ENCODE data around the gene PLK4. TPM values are rescaled to one million over a fixed set of nuclear protein-coding genes. Genes with fewer than 3 reads are reported as not detected.

Gene PLK4
- total RNA-seq, 1 experiment from 2014 or later: 40.2 TPM

GRCh38 chr4:127844601-127845116 is 36.0 kb upstream of the PLK4 start:
- no peaks in the 10 kb centered on the region for H4K20me1 ChIP-seq (ENCODE audit: control insufficient read depth, insufficient read depth, insufficient read length)
- no peak for DNase-seq
- H3K27me3 ChIP-seq (ENCODE audit: insufficient read depth, low read length): no peaks in the 10 kb centered on the region
- no peak overlapping the region for H3K56ac ChIP-seq (ENCODE audit: insufficient read length, low read depth, low read length)
- H2BK120ac ChIP-seq (ENCODE audit: low read depth, low read length, poor library complexity, severe bottlenecking): no peak overlapping the region
- no peak for TF ChIP-seq CTCF (conservative IDR thresholded peaks at IDR 0.05)
- H3K23me2 ChIP-seq (ENCODE audit: insufficient read length, low read depth, low read length, poor library complexity, severe bottlenecking): no peaks in the 10 kb centered on the region
- H4K91ac ChIP-seq (ENCODE audit: insufficient read length, low read depth, low read length): no peak overlapping the region
- no peak overlapping the region for H3K27ac ChIP-seq (ENCODE audit: insufficient read length, low read depth, low read length)
- no peak overlapping the region for H2BK20ac ChIP-seq (ENCODE audit: low read depth, low read length, poor library complexity, severe bottlenecking)
- H3K18ac ChIP-seq (ENCODE audit: insufficient read length, low read depth, low read length): no peak overlapping the region
- no peaks in the 10 kb centered on the region for H3K79me1 ChIP-seq (ENCODE audit: insufficient read depth, low read depth, low read length, poor library complexity, severe bottlenecking)
- Mint-ChIP-seq H3K9me3 (peaks cover 17 to 19% of the 10 kb centered on the region in 2 experiments), H3K27ac (no peak overlapping the region), H3K27me3 (ENCODE audit: low read depth) (no peaks in the 10 kb centered on the region), H3K4me3 (no peak overlapping the region), H3K36me3 (ENCODE audit: insufficient read depth in 1 of 3, low read depth in 3 of 3) (peaks cover 7 to 34% (median 12%) of the 10 kb centered on the region in 3 experiments), H3K4me1 (peaks cover 41 to 49% of the 10 kb centered on the region in 2 experiments)
- no peak overlapping the region for H3K4ac ChIP-seq (ENCODE audit: low read depth, low read length)
- no peak overlapping the region for H2BK15ac ChIP-seq (ENCODE audit: low read depth, low read length)
- H3K14ac ChIP-seq (ENCODE audit: insufficient read depth, low read length): no peak overlapping the region
- H3T11ph ChIP-seq (ENCODE audit: low read length): no peak overlapping the region
- H2BK5ac ChIP-seq (ENCODE audit: insufficient read length, low read length): no peak overlapping the region
- H3K9me3 ChIP-seq (ENCODE audit: control insufficient read depth, low read depth, low read length): no peaks in the 10 kb centered on the region
- no peak overlapping the region for H2AFZ ChIP-seq (ENCODE audit: low read length)
- H3K79me2 ChIP-seq (ENCODE audit: insufficient read depth, low read length): no peaks in the 10 kb centered on the region
- H3K23ac ChIP-seq (ENCODE audit: insufficient read length, low read depth, low read length): no peak overlapping the region
- no peak overlapping the region for H4K5ac ChIP-seq (ENCODE audit: insufficient read length, low read depth, low read length)
- no peaks in the 10 kb centered on the region; the same call in 1 of the 2 replicates for H3K4me1 ChIP-seq (ENCODE audit: insufficient read depth, low read length)
- no peak overlapping the region for H3K9ac ChIP-seq (ENCODE audit: extremely low read depth, insufficient read length, low read length)
- H2AK5ac ChIP-seq (ENCODE audit: insufficient read length, low read length): no peak overlapping the region
- no peak overlapping the region for H4K8ac ChIP-seq (replicated peaks; ENCODE audit: insufficient read length, low read depth, low read length)
- H3K4me2 ChIP-seq (ENCODE audit: insufficient read depth, insufficient read length, low read length): no peak overlapping the region
- no peak overlapping the region for H2BK12ac ChIP-seq (ENCODE audit: insufficient read length, low read depth, low read length)
- WGBS (ENCODE audit: extremely low coverage, insufficient read length, low lambda C conversion rate): no CpG with 5 or more reads among the region's 5 CpGs

Data from H9 (cell line).